Measurements from ENCODE around the gene TMEM252.
A peak's percentile ranks its signal among the peaks of the same experiment; 100 is the strongest.

The TMEM252 gene

DNA sequence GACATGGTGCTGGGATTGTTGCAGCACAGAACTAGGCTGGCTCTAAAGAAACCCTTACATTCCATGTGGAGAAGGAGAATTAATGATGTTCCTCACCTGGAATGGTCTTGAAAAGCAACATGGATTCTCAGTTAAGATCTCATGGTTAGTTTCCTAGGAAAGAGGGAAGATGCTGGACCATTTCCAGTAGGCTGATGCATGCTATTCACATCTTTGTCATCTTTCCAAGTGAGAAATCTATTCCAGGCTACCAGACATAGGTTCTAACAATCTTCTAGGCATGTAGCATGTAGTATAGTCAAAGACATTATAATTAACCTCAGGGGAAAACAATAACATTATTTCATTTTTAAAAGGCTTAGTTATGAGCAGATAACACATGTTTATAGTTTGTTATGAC, 44.3 kb downstream of the TMEM252 start:
- DNase-seq: no peak

- no peak for DNase-seq
These were observed 45.4 kb downstream of the TMEM252 start for GRCh38 chr9:68495247-68495646.

DNA sequence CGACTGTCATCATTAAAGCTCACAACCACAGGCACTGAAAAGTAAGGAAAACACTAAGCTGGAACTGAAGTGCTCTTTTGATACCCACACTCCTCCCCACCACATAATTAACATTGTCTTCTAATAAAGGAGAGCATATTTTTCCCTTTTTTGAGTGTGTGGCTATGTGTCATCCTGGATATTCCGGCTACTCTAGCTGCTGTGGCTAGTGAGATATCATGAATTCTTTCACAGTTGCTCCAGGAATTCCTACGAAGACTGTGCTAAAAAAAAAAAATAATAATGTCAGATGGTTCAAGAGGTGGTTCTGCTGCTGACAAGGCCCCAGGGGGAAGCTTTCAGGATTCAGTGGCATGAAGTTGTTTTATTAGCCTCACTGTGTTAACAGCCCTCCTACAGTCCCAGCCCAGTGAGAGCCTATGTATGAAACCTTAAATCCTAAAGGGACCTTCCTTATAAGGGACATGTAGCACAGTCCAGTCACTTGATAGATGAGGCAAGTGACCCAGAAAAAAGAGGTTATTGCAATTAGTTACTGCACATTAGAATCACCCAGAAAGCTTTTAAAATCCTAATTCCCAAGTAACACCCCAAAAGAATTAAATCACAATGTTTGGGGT, 46.6 kb downstream of the TMEM252 start:
- peak; percentile 52 for DNase-seq

- DNase-seq: no peak
These were observed 47.1 kb downstream of the TMEM252 start for GRCh38 chr9:68493541-68493940.

DNA sequence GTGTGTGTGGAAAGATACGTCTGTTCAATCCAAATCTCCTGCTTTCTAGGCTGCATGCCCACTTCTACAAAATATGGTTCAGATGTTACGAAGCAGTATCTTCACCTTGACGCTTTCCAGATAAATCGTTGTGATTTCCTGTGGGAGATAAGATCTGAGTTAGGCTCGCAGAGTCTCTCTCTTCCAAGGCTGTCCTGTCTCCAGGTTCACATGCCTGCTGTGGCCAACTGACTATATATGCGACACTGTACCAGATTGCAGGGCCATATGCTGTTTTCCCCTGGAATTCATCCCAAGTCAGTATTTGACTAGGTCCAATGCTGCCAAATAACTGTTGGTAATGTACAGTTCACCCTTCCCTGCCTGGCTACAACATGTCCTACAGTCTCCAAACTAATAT, 47.9 kb downstream of the TMEM252 start:
- no peak for DNase-seq

GRCh38 chr9:68489646-68490045, 51.0 kb downstream of the TMEM252 start:
- DNase-seq: peak; percentile 56

DNA sequence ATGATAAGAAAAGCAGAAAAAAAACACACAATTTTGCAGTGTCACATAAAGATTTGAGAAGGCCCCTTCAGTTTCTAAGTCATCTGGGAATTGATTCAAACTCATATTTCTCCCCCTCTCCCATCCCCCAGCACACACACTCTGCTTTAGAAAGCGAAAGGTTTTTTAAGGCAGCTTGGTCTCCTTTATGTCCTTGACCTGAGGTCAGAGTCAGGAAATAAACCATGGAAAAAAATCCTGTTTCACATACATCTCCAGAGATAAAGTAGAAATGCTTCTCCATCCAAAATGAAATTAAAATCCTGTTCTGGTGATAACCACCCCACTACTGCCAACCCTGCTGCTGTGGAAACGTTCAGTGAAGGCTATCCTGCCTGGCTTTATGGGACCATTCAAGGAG, 52.6 kb downstream of the TMEM252 start:
- no peak for DNase-seq

All from eye (tissue), 1 donor.